Naive thymus-derived CD4-positive, alpha-beta T cell (primary cell): ENCODE data around the gene MICAL3. TPM values are rescaled to one million over a fixed set of nuclear protein-coding genes. Genes with fewer than 3 reads are reported as not detected.

Source experiments
- ATAC-seq: fragments of 150-1000 bp; cut with Tn5 transposase; 2 replicates; pipeline ENCODE4 v1.10.0; 2021; ENCODE audit warnings: mild to moderate bottlenecking, moderate library complexity
- CTCF ChIA-PET: fragments of 350-600 bp; sonication (Branson Sonifier 250); formaldehyde crosslinking; loops from one replicate; lab custom pipeline; 2021; ENCODE audit warnings: antibody characterized with exemption; lab: Charles Lee
- POLR2A ChIA-PET: fragments of 350-600 bp; sonication (Branson Sonifier 250); formaldehyde crosslinking; loops from one replicate; lab custom pipeline; 2021; ENCODE audit warnings: antibody characterized with exemption, inconsistent platforms; lab: Charles Lee
- DNase-seq, 9 donors: peaks; one replicate each; pipeline versions ENCODE4 v3.0.0 to v3.0.0-alpha.2; 2020 to 2022; ENCODE audit warnings: mixed read lengths in 1 of 9
- H3K27ac ChIP-seq: one replicate; pipeline ENCODE4 v1.7.0; 2013; ENCODE audit warnings: mild to moderate bottlenecking, low read depth, low read length, moderate library complexity
- H3K27me3 ChIP-seq, 2 donors: one replicate each; pipeline ENCODE4 v1.7.0; 2013; ENCODE audit warnings: low read length in 2 of 2, mild to moderate bottlenecking in 2 of 2, moderate library complexity in 2 of 2; ENCODE audit not compliant: control insufficient read depth in 2 of 2, insufficient read depth in 2 of 2
- H3K36me3 ChIP-seq, 3 experiments: 1 replicate in 2 of 3; 2 replicates in 1 of 3; pipeline ENCODE4 v1.7.0; 2013; ENCODE audit warnings: low read length in 3 of 3, mild to moderate bottlenecking in 3 of 3, moderate library complexity in 1 of 3; ENCODE audit not compliant: insufficient read depth in 3 of 3, control insufficient read depth in 2 of 3
- H3K4me1 ChIP-seq, 2 donors: one replicate each; pipeline ENCODE4 v1.7.0; 2013; ENCODE audit warnings: low read length in 2 of 2, mild to moderate bottlenecking in 2 of 2, moderate library complexity in 1 of 2; ENCODE audit not compliant: control insufficient read depth in 2 of 2, insufficient read depth in 2 of 2
- H3K4me3 ChIP-seq: 2 replicates; pipeline ENCODE4 v1.7.0; 2013; ENCODE audit warnings: mild to moderate bottlenecking, low read length
- H3K9me3 ChIP-seq, 3 experiments: 1 replicate in 2 of 3; 2 replicates in 1 of 3; pipeline ENCODE4 v1.7.0; 2013; ENCODE audit warnings: low read length in 3 of 3; ENCODE audit not compliant: control insufficient read depth in 2 of 3
- H3K27ac Mint-ChIP-seq, 9 donors: one replicate each; pipeline ENCODE4 v1.8.0; 2020 to 2022; ENCODE audit warnings: mixed read lengths in 9 of 9, mild to moderate bottlenecking in 8 of 9, moderate library complexity in 5 of 9, inconsistent platforms in 2 of 9
- H3K27me3 Mint-ChIP-seq, 5 donors: one replicate each; pipeline ENCODE4 v1.8.0; 2021 to 2022; ENCODE audit warnings: mixed read lengths in 5 of 5, mild to moderate bottlenecking in 1 of 5
- H3K36me3 Mint-ChIP-seq, 5 donors: one replicate each; pipeline ENCODE4 v1.8.0; 2020 to 2022; ENCODE audit warnings: mixed read lengths in 5 of 5, mild to moderate bottlenecking in 3 of 5, inconsistent platforms in 1 of 5
- H3K4me1 Mint-ChIP-seq, 7 donors: one replicate each; pipeline ENCODE4 v1.8.0; 2020 to 2022; ENCODE audit warnings: mixed read lengths in 7 of 7, mild to moderate bottlenecking in 3 of 7, inconsistent platforms in 1 of 7
- H3K4me3 Mint-ChIP-seq, 10 donors: one replicate each; pipeline ENCODE4 v1.8.0; 2020 to 2022; ENCODE audit warnings: mild to moderate bottlenecking in 10 of 10, mixed read lengths in 10 of 10, moderate library complexity in 6 of 10, inconsistent platforms in 2 of 10
- H3K9me3 Mint-ChIP-seq, 11 donors: one replicate each; pipeline ENCODE4 v1.8.0; 2020 to 2022; ENCODE audit warnings: mixed read lengths in 11 of 11, mild to moderate bottlenecking in 4 of 11, inconsistent platforms in 1 of 11, moderate library complexity in 1 of 11
- intact Hi-C, 2 donors: fragments of 100-400 bp; cut with micrococcal nuclease; formaldehyde crosslinking; loops; one replicate each; pipeline ENCODE4 v1.15.1; 2023
- polyA plus RNA-seq, 2 donors: library from polyadenylated mRNA; unstranded; fragments of 300-500 nt; fragmentation: Illumina TruSeq; gene quantifications; one replicate each; pipeline ENCODE4 v1.2.3, GENCODE V29; 2021
- total RNA-seq, 6 experiments: library from RNA in 5 of 6; stranded (reverse) in 5 of 6; gene quantifications; 1 replicate in 5 of 6; 2 replicates in 1 of 6; pipeline ENCODE4 v1.2.3 and lab custom pipeline; 2021 to 2026

The MICAL3 gene
- total and polyA plus RNA-seq, 7 experiments from 2014 or later: 0.28 to 43.9 (median 11.4) TPM

- H3K9me3 ChIP-seq: no peaks in the 10 kb centered on the region
- intact Hi-C loops: no loop called here
- H3K4me1 ChIP-seq: no peaks in the 10 kb centered on the region
- no peaks in the 10 kb centered on the region for H3K27me3 ChIP-seq
- Mint-ChIP-seq H3K36me3 (peaks cover 0 to 36% (median 0%) of the 10 kb centered on the region in 5 donors), H3K9me3 (no peaks in the 10 kb centered on the region), H3K4me3 (no peak overlapping the region), H3K27me3 (no peaks in the 10 kb centered on the region), H3K4me1 (peaks cover 0 to 6% (median 0%) of the 10 kb centered on the region in 7 donors), H3K27ac (no peak overlapping the region)
- ChIA-PET CTCF (no interaction called here), POLR2A (no interaction called here)
- no peak overlapping the region for H3K4me3 ChIP-seq
- no peaks in the 10 kb centered on the region for H3K36me3 ChIP-seq
- ATAC-seq (no peak), DNase-seq (no peak)
- no peak overlapping the region for H3K27ac ChIP-seq
Measured at GRCh38 chr22:17871726-17872458, 152.5 kb downstream of the MICAL3 start.

GRCh38 chr22:17870407-17870806 is 154.0 kb downstream of the MICAL3 start:
- no peaks in the 10 kb centered on the region for H3K27me3 ChIP-seq
- Mint-ChIP-seq H3K4me1 (peaks cover 0 to 7% (median 0%) of the 10 kb centered on the region in 7 donors), H3K9me3 (no peaks in the 10 kb centered on the region), H3K4me3 (no peak overlapping the region), H3K36me3 (peaks cover 0 to 37% (median 0%) of the 10 kb centered on the region in 5 donors), H3K27ac (no peak overlapping the region), H3K27me3 (no peaks in the 10 kb centered on the region)
- ATAC-seq: no peak
- ChIA-PET CTCF (no interaction called here), POLR2A (no interaction called here)
- H3K4me1 ChIP-seq: no peaks in the 10 kb centered on the region
- intact Hi-C loops: no loop called here
- no peaks in the 10 kb centered on the region for H3K9me3 ChIP-seq
- no peaks in the 10 kb centered on the region for H3K36me3 ChIP-seq
- no peak overlapping the region for H3K27ac ChIP-seq
- no peak for DNase-seq
- no peak overlapping the region for H3K4me3 ChIP-seq

GRCh38 chr22:17869285-17870096 is 154.9 kb downstream of the MICAL3 start:
- peaks cover 0 to 34% (median 0%) of the 10 kb centered on the region in 5 donors for H3K36me3 Mint-ChIP-seq
- no peak overlapping the region for H3K27ac Mint-ChIP-seq
- CTCF ChIA-PET: no interaction called here

GRCh38 chr22:17868771-17869170 is 155.6 kb downstream of the MICAL3 start:
- H3K27ac Mint-ChIP-seq: no peak overlapping the region
- intact Hi-C loops: no loop called here
- no peaks in the 10 kb centered on the region for H3K9me3 ChIP-seq
- H3K4me3 ChIP-seq: no peak overlapping the region
- no peaks in the 10 kb centered on the region for H3K27me3 ChIP-seq
- H3K4me3 Mint-ChIP-seq: no peak overlapping the region
- ChIA-PET CTCF (no interaction called here), POLR2A (no interaction called here)
- no peak for DNase-seq
- H3K36me3 ChIP-seq: peaks cover 0 to 7% (median 0%) of the 10 kb centered on the region in 3 experiments
- H3K9me3 Mint-ChIP-seq: no peaks in the 10 kb centered on the region
- no peaks in the 10 kb centered on the region for H3K27me3 Mint-ChIP-seq
- peaks cover 0 to 40% (median 0%) of the 10 kb centered on the region in 5 donors for H3K36me3 Mint-ChIP-seq
- H3K4me1 Mint-ChIP-seq: peaks cover 0 to 7% (median 0%) of the 10 kb centered on the region in 7 donors
- ATAC-seq: no peak
- H3K4me1 ChIP-seq: no peaks in the 10 kb centered on the region
- no peak overlapping the region for H3K27ac ChIP-seq

More at GRCh38 chr22:17869285-17870096, 154.9 kb downstream of the MICAL3 start:
- H3K4me1 ChIP-seq: no peaks in the 10 kb centered on the region
- H3K4me3 ChIP-seq: no peak overlapping the region
- POLR2A ChIA-PET: no interaction called here
- Mint-ChIP-seq H3K4me1 (peaks cover 0 to 7% (median 0%) of the 10 kb centered on the region in 7 donors), H3K9me3 (no peaks in the 10 kb centered on the region), H3K27me3 (no peaks in the 10 kb centered on the region), H3K4me3 (no peak overlapping the region)
- H3K27me3 ChIP-seq: no peaks in the 10 kb centered on the region
- H3K36me3 ChIP-seq: peaks cover 0 to 1% (median 0%) of the 10 kb centered on the region in 3 experiments
- no peak for ATAC-seq
- intact Hi-C loops: no loop called here
- DNase-seq: no peak
- no peak overlapping the region for H3K27ac ChIP-seq
- no peaks in the 10 kb centered on the region for H3K9me3 ChIP-seq

- no peaks in the 10 kb centered on the region for H3K27me3 Mint-ChIP-seq
- no peak for ATAC-seq
- no peak overlapping the region for H3K4me3 Mint-ChIP-seq
- H3K36me3 Mint-ChIP-seq: peaks cover 0 to 33% (median 0%) of the 10 kb centered on the region in 5 donors
- intact Hi-C loops: no loop called here
- POLR2A ChIA-PET: no interaction called here
- no peak for DNase-seq
- no peaks in the 10 kb centered on the region for H3K9me3 Mint-ChIP-seq
- no peak overlapping the region for H3K27ac ChIP-seq
- no peak overlapping the region for H3K4me3 ChIP-seq
- no peaks in the 10 kb centered on the region for H3K4me1 ChIP-seq
- no peaks in the 10 kb centered on the region for H3K9me3 ChIP-seq
- H3K36me3 ChIP-seq: peaks cover 0 to 7% (median 0%) of the 10 kb centered on the region in 3 experiments
- no peaks in the 10 kb centered on the region for H3K27me3 ChIP-seq
- peak overlapping the region in 1 of 9 donors; percentile 14 for H3K27ac Mint-ChIP-seq
- peaks cover 0 to 7% (median 5%) of the 10 kb centered on the region in 7 donors for H3K4me1 Mint-ChIP-seq
- CTCF ChIA-PET: no interaction called here
Measured at GRCh38 chr22:17867160-17867785, 157.1 kb downstream of the MICAL3 start.

- peaks cover 0 to 29% (median 0%) of the 10 kb centered on the region in 5 donors for H3K36me3 Mint-ChIP-seq
- H3K4me1 ChIP-seq: no peaks in the 10 kb centered on the region
- peaks cover 0 to 7% (median 0%) of the 10 kb centered on the region in 3 experiments for H3K36me3 ChIP-seq
- no peaks in the 10 kb centered on the region for H3K9me3 Mint-ChIP-seq
- H3K27ac ChIP-seq: no peak overlapping the region
- H3K4me3 Mint-ChIP-seq: no peak overlapping the region
- no peak overlapping the region for H3K4me3 ChIP-seq
- ChIA-PET POLR2A (no interaction called here), CTCF (no interaction called here)
- no peak for ATAC-seq
- no peaks in the 10 kb centered on the region for H3K27me3 ChIP-seq
- H3K27ac Mint-ChIP-seq: no peak overlapping the region
- no peaks in the 10 kb centered on the region for H3K9me3 ChIP-seq
- peaks cover 0 to 7% (median 5%) of the 10 kb centered on the region in 7 donors for H3K4me1 Mint-ChIP-seq
- intact Hi-C loops: no loop called here
- no peaks in the 10 kb centered on the region for H3K27me3 Mint-ChIP-seq
- no peak for DNase-seq
Measured at GRCh38 chr22:17866621-17867020, 157.7 kb downstream of the MICAL3 start.
